Sigmoid colon (tissue), 7 donors: Measurements from ENCODE around the gene ANKRD10. TPM values are rescaled to one million over a fixed set of nuclear protein-coding genes. Genes with fewer than 3 reads are reported as not detected.

Source experiments
- DNase-seq: peaks from one replicate; pipeline ENCODE4 v3.0.0-alpha.2; 2019
- H3K27ac ChIP-seq, 4 donors: fragments of 200-600 bp; sonication (generic); one replicate each; pipeline ENCODE4 v1.5.1; 2016 to 2019; ENCODE audit warnings: mild to moderate bottlenecking in 1 of 4
- H3K27me3 ChIP-seq, 3 donors: fragments of 200-600 bp; sonication (generic); one replicate each; pipeline ENCODE4 v1.5.1; 2019; ENCODE audit warnings: mild to moderate bottlenecking in 1 of 3
- H3K36me3 ChIP-seq, 4 donors: fragments of 200-600 bp; sonication (generic); one replicate each; pipeline ENCODE4 v1.5.1; 2016 to 2019
- H3K4me1 ChIP-seq, 4 donors: fragments of 200-600 bp; sonication (generic); one replicate each; pipeline ENCODE4 v1.5.1; 2017 to 2019
- H3K4me3 ChIP-seq, 4 donors: fragments of 200-600 bp; sonication (generic); one replicate each; pipeline ENCODE4 v1.5.1; 2017 to 2019; ENCODE audit warnings: mild to moderate bottlenecking in 2 of 4, moderate library complexity in 1 of 4
- H3K9me3 ChIP-seq, 4 donors: fragments of 200-600 bp in 3 of 4; sonication (generic) in 3 of 4; one replicate each; pipeline versions ENCODE4 v1.5.1 to v1.6.1; 2013 to 2019
- EP300 ChIP-seq, 4 donors: sonication (generic); formaldehyde crosslinking; IDR thresholded peaks; one replicate each; pipeline ENCODE4 v1.6.1; 2017; ENCODE audit warnings: antibody characterized with exemption in 4 of 4
- POLR2A ChIP-seq, 2 donors: fragments of 450-650 bp; IDR thresholded peaks; one replicate each; pipeline ENCODE4 v1.6.1; 2016; ENCODE audit warnings: antibody characterized with exemption in 2 of 2, mild to moderate bottlenecking in 2 of 2, moderate library complexity in 2 of 2
- POLR2AphosphoS5 ChIP-seq, 4 donors: sonication (generic); formaldehyde crosslinking; IDR thresholded peaks; one replicate each; pipeline ENCODE4 v1.6.1; 2017; ENCODE audit warnings: antibody characterized with exemption in 4 of 4
- WGBS, 2 donors: extraction: QIAGEN DNeasy Blood & Tissue Kit; methylation state at CpG; one replicate each; pipeline ENCODE4 v1.1.7; 2013; 5-methylcytosine and 5-hydroxymethylcytosine counted together
- intact Hi-C: fragments of 100-400 bp; cut with DNase I; formaldehyde crosslinking; loops from one replicate; pipeline ENCODE4 v1.15.1; 2023
- polyA plus RNA-seq, 3 donors: library from polyadenylated mRNA; stranded (reverse); fragments of 200-250 nt; gene quantifications; one replicate each; pipeline ENCODE4 v1.2.3, GENCODE V29; 2013
- total RNA-seq, 4 donors: library from RNA; depleted of rRNA; stranded (reverse); fragments of >200 nt; gene quantifications; one replicate each; pipeline ENCODE4 v1.1.0, GENCODE V29; 2016
- TF ChIP-seq, protein P1 (sequence below), 4 experiments: fragments of 450-650 bp in 3 of 4; fragments of 200-600 bp in 1 of 4; IDR thresholded peaks; one replicate each; pipeline ENCODE4 v1.5.1; 2016 to 2019; ENCODE audit warnings: antibody characterized with exemption in 4 of 4, mild to moderate bottlenecking in 3 of 4, moderate library complexity in 2 of 4
- donor health status: healthy with polysubstance abuse.
- donor health status: Bipolar disorder and iron deficiency.
- donor health status: healthy.

The ANKRD10 gene
- total and polyA plus RNA-seq, 7 donors: 41.4 to 179 (median 141) TPM

- Histone ChIP-seq H3K36me3 (no peaks in the 10 kb centered on the region), H3K27ac (peak overlapping the region; percentile 75 to 88 (median 82)), H3K27me3 (no peaks in the 10 kb centered on the region), H3K9me3 (no peaks in the 10 kb centered on the region), H3K4me1 (peaks cover 0 to 36% (median 28%) of the 10 kb centered on the region in 4 donors), H3K4me3 (peak overlapping the region in 3 of 4 donors; percentile 25 to 36 (median 34))
- WGBS, 2 donors: 19 to 36% methylated on average over 34 of the region's 34 CpGs
- intact Hi-C loops: loop anchor here (2.0 kb wide), 2 partner anchors 45 to 153 kb away; partner anchors contain the start of gene ANKRD10
- DNase-seq: peak; percentile 96
- TF ChIP-seq EP300 (IDR thresholded peaks at IDR 0.05) (peak in 3 of 4 donors; percentile 28 to 97 (median 72)), POLR2A (IDR thresholded peaks at IDR 0.05) (no peak), POLR2AphosphoS5 (IDR thresholded peaks at IDR 0.05) (peak; percentile 73 to 95 (median 76))
- TF ChIP-seq, protein P1, sequence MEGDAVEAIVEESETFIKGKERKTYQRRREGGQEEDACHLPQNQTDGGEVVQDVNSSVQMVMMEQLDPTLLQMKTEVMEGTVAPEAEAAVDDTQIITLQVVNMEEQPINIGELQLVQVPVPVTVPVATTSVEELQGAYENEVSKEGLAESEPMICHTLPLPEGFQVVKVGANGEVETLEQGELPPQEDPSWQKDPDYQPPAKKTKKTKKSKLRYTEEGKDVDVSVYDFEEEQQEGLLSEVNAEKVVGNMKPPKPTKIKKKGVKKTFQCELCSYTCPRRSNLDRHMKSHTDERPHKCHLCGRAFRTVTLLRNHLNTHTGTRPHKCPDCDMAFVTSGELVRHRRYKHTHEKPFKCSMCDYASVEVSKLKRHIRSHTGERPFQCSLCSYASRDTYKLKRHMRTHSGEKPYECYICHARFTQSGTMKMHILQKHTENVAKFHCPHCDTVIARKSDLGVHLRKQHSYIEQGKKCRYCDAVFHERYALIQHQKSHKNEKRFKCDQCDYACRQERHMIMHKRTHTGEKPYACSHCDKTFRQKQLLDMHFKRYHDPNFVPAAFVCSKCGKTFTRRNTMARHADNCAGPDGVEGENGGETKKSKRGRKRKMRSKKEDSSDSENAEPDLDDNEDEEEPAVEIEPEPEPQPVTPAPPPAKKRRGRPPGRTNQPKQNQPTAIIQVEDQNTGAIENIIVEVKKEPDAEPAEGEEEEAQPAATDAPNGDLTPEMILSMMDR (IDR thresholded peaks at IDR 0.05): peak in 3 of 4 experiments; percentile 26 to 36 (median 27)
These were observed 44.8 kb downstream of the ANKRD10 start for GRCh38 chr13:110869805-110870706.

DNA sequence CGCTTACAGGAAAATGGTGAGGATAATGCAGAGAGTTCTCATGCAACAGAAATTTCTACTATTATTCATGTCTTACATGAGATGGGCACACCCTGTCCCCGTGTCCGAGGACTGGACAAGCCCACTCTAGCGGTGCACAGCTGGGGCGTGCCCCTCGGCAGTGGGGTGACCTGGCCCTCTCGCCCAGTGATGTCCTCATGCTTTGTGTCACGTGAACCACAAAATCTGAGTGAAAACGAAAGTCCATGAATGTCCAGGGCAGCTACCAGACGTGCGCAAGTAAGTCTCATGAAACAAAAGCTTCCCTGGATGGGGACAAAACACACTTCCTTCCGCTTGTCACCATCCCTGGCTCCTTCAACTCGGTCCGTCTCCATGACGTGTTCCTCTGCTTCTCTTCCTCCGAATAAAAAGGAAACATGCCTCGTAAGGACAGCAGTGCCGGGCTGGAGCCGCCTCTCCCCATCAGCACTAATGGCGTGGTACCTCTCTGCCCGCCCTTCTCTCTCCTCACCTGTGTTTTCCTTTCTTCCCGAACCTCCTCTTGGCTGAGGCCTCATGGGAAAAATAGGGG, 45.6 kb downstream of the ANKRD10 start:
- H3K27me3 ChIP-seq: no peaks in the 10 kb centered on the region
- H3K4me3 ChIP-seq: peak overlapping the region in 3 of 4 donors; percentile 25 to 36 (median 34)
- intact Hi-C loops: no loop called here
- peak overlapping the region; percentile 75 to 88 (median 82) for H3K27ac ChIP-seq
- no peaks in the 10 kb centered on the region for H3K9me3 ChIP-seq
- peaks cover 0 to 31% (median 22%) of the 10 kb centered on the region in 4 donors for H3K4me1 ChIP-seq
- 68 to 71% methylated on average over 22 of the region's 22 CpGs for WGBS, 2 donors
- H3K36me3 ChIP-seq: no peaks in the 10 kb centered on the region
- peak; percentile 69 for DNase-seq
- TF ChIP-seq, protein P1 (IDR thresholded peaks at IDR 0.05): no peak
- peak in 1 of 4 donors; percentile 63 for TF ChIP-seq EP300 (IDR thresholded peaks at IDR 0.05)
- TF ChIP-seq POLR2AphosphoS5 (IDR thresholded peaks at IDR 0.05): peak in 3 of 4 donors; percentile 34 to 54 (median 44)

GRCh38 chr13:110868720-110869119, 46.1 kb downstream of the ANKRD10 start:
- peaks cover 0 to 27% (median 19%) of the 10 kb centered on the region in 4 donors for H3K4me1 ChIP-seq
- TF ChIP-seq, protein P1 (IDR thresholded peaks at IDR 0.05): no peak
- TF ChIP-seq POLR2AphosphoS5 (IDR thresholded peaks at IDR 0.05) (peak in 2 of 4 donors; percentile 27 to 32), EP300 (IDR thresholded peaks at IDR 0.05) (no peak), POLR2A (IDR thresholded peaks at IDR 0.05) (no peak)
- H3K4me3 ChIP-seq: no peak overlapping the region
- H3K27me3 ChIP-seq: no peaks in the 10 kb centered on the region
- no peaks in the 10 kb centered on the region for H3K9me3 ChIP-seq
- no peaks in the 10 kb centered on the region for H3K36me3 ChIP-seq
- intact Hi-C loops: no loop called here
- H3K27ac ChIP-seq: peak overlapping the region; percentile 38 to 88 (median 80)
- 57 to 80% methylated on average over 5 of the region's 5 CpGs for WGBS, 2 donors
- peak; percentile 77 for DNase-seq

GRCh38 chr13:110867380-110867779, 47.5 kb downstream of the ANKRD10 start:
- TF ChIP-seq, protein P1 (IDR thresholded peaks at IDR 0.05): no peak
- TF ChIP-seq POLR2A (IDR thresholded peaks at IDR 0.05) (no peak), EP300 (IDR thresholded peaks at IDR 0.05) (no peak), POLR2AphosphoS5 (IDR thresholded peaks at IDR 0.05) (no peak)
- WGBS, 2 donors: 65 to 83% methylated on average over 6 of the region's 6 CpGs
- no peaks in the 10 kb centered on the region for H3K27me3 ChIP-seq
- H3K27ac ChIP-seq: no peak overlapping the region
- H3K36me3 ChIP-seq: no peaks in the 10 kb centered on the region
- H3K4me1 ChIP-seq: peaks cover 0 to 27% (median 19%) of the 10 kb centered on the region in 4 donors
- no peaks in the 10 kb centered on the region for H3K9me3 ChIP-seq
- H3K4me3 ChIP-seq: no peak overlapping the region
- intact Hi-C loops: no loop called here
- DNase-seq: no peak
